Fibroblast of the aortic adventitia (primary cell): ENCODE data around the gene TAS2R38. TPM values are rescaled to one million over a fixed set of nuclear protein-coding genes. Genes with fewer than 3 reads are reported as not detected.

Experiments used
- DNase-seq: peaks from one replicate; pipeline ENCODE4 v3.0.0-alpha.2; 2010; ENCODE audit warnings: low read depth
- H3K4me3 ChIP-seq: 2 replicates; pipeline ENCODE4 v1.5.1; 2011; ENCODE audit warnings: low read depth, mild to moderate bottlenecking, control low read depth, low read length, moderate library complexity
- total RNA-seq: library from RNA; depleted of rRNA; stranded (reverse); fragments of >200 nt; gene quantifications from 2 replicates; pipeline ENCODE4 v1.2.3, GENCODE V29; 2012; ENCODE audit warnings: low replicate concordance
- TF ChIP-seq, protein P1 (sequence below): IDR thresholded peaks from 2 replicates; pipeline ENCODE4 v1.5.1; 2011; ENCODE audit warnings: mild to moderate bottlenecking, low read length, control low read depth, inconsistent platforms; ENCODE audit not compliant: insufficient read depth

Gene TAS2R38
- total RNA-seq = not detected in 2 replicates

DNA sequence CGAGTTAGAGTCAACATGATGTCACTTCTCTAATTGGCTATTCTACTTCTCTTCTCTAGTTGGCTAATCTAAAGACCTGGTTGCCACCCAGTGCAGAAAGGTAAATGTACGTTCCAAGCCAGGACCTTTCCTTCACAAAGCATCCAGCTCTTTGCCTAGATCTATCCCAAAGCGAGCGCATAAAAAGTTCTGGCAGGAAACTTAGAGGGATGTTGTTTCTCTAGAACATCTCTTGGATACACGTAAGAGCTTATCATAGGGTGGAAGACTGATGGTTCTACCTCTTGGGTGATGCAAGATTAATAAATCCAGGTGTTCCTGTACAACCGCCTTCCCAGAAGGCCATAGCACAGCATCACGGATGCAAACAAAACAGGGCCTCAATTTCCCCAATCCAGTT is at the start of gene TAS2R38:
TAS2R38 (minus strand) TSS at position 101 of the 400 bp plus-strand sequence; CDS start at position 17, 84 bp downstream.
- H3K4me3 ChIP-seq = no peak within 1 kb of the TSS
- TF ChIP-seq, protein P1, sequence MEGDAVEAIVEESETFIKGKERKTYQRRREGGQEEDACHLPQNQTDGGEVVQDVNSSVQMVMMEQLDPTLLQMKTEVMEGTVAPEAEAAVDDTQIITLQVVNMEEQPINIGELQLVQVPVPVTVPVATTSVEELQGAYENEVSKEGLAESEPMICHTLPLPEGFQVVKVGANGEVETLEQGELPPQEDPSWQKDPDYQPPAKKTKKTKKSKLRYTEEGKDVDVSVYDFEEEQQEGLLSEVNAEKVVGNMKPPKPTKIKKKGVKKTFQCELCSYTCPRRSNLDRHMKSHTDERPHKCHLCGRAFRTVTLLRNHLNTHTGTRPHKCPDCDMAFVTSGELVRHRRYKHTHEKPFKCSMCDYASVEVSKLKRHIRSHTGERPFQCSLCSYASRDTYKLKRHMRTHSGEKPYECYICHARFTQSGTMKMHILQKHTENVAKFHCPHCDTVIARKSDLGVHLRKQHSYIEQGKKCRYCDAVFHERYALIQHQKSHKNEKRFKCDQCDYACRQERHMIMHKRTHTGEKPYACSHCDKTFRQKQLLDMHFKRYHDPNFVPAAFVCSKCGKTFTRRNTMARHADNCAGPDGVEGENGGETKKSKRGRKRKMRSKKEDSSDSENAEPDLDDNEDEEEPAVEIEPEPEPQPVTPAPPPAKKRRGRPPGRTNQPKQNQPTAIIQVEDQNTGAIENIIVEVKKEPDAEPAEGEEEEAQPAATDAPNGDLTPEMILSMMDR = no peak
- no peak for DNase-seq

DNA sequence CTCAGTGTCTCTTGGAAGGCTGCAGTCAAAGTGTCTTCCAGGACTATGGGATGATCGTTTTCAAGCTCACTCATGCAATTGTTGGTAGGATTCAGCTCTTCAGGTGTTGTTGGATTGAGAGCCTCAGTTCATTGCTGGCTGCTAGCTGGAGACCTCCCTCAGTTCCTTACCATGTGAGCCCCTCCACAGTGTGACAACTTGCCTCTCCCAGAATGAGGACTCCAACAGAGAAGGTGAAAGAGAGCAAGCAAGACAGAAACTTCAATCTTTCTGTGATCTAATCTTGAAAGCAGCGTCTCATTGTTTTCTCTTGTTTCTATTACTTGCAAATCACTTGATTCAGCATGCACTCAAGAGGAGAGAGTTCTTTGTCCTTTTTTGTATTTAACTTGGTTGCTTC is 44.6 kb upstream of the TAS2R38 start:
- H3K4me3 ChIP-seq = no peak overlapping the region
- DNase-seq = no peak
- TF ChIP-seq, protein P1 = no peak

DNA sequence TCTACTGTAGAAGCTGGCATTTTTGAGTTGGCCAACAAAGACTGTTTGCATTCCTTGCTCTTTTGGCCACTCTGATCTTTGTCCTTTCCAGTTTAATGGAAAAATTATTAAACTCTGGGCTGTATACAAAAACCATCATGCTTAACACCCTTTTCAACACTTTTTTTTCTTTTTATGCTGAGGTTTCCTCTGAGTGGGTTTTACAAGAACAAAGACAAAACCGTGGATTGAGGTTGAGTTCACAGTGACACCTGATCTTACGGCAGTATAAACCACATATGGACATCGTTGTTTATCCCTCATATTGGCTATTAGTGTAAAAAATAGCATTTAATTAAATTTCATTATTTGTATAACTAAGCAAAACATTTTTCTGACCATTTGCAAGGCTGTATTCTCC is 43.9 kb upstream of the TAS2R38 start:
- H3K4me3 ChIP-seq = no peak overlapping the region
- DNase-seq = no peak
- TF ChIP-seq, protein P1 = no peak

DNA sequence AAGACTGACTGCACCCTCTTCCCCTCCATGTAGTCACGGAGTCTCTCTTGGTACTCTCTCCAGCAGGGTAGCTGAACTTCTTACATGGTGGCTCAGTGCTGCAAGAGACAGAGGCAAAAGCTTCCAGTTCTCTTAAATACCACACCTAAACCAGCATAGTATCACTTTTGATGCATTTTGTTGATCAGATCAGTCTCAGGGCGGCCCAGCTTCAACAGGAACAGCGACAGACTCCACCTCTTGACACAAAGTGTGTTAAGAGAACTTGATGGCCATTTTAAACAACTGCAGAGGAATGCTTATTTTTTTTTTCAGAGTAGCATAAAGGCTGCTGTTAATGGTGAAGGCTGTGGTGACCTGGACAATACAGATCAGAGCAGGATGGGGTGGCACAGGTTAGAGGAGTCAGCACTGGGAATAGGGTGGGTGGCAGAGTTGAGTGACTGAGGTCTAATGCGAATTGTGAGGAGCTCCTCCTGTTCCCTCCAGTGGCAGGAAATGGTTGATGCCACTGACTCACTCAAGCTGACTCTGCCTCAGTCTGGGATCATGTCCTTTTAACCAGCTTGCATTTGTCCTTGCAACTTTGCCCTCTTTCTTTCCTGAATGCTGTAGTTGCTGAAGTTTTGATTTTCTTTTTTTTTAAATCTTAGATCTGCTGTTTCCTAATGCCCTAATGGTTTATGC is 39.4 kb upstream of the TAS2R38 start:
- no peak overlapping the region for H3K4me3 ChIP-seq
- TF ChIP-seq, protein P1 = no peak
- peak; percentile 7 for DNase-seq

DNA sequence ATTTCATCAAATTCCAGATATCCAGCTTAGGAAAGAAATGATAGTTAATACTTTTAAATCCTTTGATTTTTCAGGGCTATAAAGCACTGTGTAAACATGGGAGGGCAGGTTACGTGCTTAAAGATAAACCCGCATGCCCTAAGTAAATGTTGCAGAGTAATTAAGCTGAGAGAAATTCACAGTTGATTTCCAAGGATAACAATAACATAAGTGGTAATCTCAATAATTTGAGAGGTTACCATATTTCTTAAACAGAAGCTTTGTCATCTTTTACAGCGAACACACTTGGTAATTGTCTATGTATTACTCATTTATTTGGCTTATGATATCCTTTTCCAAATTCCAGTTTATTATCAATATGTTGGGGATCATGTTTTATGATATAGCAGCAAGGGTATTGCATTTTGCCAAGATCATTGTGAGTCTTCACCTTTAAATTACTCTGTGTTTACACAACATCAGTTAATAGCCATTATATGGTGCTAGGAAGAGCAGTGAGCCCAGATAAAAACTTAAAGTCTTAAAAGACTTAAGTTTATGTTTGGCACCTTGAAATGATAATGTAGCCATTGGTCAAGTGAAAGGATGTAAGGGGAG is 37.5 kb upstream of the TAS2R38 start:
- TF ChIP-seq, protein P1 = no peak
- no peak for DNase-seq
- no peak overlapping the region for H3K4me3 ChIP-seq

DNA sequence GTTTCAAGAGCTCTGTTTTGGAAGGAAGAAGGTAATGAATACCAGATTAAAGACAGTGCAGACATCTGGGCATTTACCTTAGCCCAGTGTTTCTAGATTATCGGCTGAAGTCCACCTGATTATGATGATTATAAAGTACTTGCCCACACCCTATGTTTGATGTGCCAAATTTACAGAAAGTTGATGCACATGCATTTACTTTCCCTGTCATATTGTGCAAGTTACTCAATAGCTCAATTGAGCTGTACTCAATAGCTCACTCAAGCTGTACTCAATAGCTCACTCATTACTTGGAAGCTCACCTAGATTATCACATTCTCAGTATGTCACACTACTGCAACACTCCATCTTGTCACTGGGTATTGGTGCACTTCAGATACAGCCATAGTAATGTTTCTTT is 35.6 kb upstream of the TAS2R38 start:
- H3K4me3 ChIP-seq = no peak overlapping the region
- TF ChIP-seq, protein P1 = no peak
- DNase-seq = no peak
